ENCODE results near the gene ATRX.

DNA sequence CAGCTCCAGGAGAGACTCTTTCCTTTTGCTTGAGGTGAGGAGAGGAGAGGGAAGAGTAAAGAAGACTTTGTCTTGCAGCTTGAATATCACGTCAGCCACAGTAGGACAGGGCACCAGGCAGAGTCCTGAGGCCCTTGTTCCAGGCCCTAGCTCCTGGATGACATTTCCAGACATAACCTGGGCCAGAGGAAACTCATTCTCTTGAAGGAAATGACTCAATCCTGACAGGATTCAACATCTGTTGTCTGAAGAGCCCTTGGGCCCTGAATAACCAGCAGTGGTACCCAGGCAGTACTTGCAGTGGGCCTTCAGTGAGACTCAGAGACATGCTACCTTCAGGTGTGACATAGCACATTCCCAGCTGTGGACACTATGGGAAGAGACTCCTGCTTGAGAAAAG, 276.0 kb downstream of the ATRX start:
- TF ChIP-seq, protein P1, sequence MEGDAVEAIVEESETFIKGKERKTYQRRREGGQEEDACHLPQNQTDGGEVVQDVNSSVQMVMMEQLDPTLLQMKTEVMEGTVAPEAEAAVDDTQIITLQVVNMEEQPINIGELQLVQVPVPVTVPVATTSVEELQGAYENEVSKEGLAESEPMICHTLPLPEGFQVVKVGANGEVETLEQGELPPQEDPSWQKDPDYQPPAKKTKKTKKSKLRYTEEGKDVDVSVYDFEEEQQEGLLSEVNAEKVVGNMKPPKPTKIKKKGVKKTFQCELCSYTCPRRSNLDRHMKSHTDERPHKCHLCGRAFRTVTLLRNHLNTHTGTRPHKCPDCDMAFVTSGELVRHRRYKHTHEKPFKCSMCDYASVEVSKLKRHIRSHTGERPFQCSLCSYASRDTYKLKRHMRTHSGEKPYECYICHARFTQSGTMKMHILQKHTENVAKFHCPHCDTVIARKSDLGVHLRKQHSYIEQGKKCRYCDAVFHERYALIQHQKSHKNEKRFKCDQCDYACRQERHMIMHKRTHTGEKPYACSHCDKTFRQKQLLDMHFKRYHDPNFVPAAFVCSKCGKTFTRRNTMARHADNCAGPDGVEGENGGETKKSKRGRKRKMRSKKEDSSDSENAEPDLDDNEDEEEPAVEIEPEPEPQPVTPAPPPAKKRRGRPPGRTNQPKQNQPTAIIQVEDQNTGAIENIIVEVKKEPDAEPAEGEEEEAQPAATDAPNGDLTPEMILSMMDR (IDR thresholded peaks at IDR 0.05): no peak
- no peak for TF ChIP-seq POLR2A (IDR thresholded peaks at IDR 0.05)
